NT2/D1 (cell line): ENCODE data around the gene CHTF18.

ENCODE experiments used
- SUZ12 ChIP-seq: IDR thresholded peaks from 2 replicates; pipeline ENCODE4 v1.6.1; 2011; ENCODE audit not compliant: insufficient read length, insufficient read depth; ENCODE audit errors: extremely low read depth
- YY1 ChIP-seq: IDR thresholded peaks from 2 replicates; pipeline ENCODE4 v1.6.1; 2011; ENCODE audit not compliant: insufficient read length, insufficient read depth
- ZNF274 ChIP-seq: IDR thresholded peaks from 2 replicates; pipeline ENCODE4 v1.6.1; 2011; ENCODE audit warnings: mild to moderate bottlenecking, low read depth, low read length

DNA sequence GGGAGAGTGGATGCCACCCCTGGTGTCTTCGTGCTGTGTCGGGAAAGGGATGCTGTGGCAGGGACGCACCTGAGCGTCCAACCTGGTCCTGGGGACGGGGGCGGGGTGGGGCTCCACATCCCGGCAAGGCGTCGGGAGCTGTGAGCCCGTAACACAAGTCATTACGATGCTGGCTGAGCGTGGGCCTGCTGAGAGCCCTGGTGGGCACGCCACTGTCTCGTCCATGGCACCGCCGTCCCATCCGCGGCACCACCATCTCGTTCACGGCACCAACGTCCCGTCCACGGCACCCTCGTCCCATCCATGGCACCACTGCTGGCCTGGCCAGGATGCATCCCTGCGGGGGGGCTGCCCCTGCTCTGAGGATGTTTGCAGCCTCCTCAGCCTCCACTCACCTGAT, 36.2 kb downstream of the CHTF18 start:
- TF ChIP-seq ZNF274 (no peak), SUZ12 (no peak), YY1 (no peak)
